GM23248 (cell line): ENCODE results near the gene KATNBL1.

Experiments
- EZH2 ChIP-seq: fragments of 200-600 bp; sonication (generic); IDR thresholded peaks from 2 replicates; pipeline ENCODE4 v1.6.1; 2018; ENCODE audit warnings: antibody characterized with exemption, mild to moderate bottlenecking; ENCODE audit not compliant: insufficient read depth, poor library complexity, severe bottlenecking
- EZH2phosphoT487 ChIP-seq: fragments of 200-600 bp; sonication (generic); IDR thresholded peaks from 2 replicates; pipeline ENCODE4 v1.6.1; 2018; ENCODE audit warnings: antibody characterized with exemption, moderate library complexity, mild to moderate bottlenecking, low read depth; ENCODE audit not compliant: insufficient read depth

DNA sequence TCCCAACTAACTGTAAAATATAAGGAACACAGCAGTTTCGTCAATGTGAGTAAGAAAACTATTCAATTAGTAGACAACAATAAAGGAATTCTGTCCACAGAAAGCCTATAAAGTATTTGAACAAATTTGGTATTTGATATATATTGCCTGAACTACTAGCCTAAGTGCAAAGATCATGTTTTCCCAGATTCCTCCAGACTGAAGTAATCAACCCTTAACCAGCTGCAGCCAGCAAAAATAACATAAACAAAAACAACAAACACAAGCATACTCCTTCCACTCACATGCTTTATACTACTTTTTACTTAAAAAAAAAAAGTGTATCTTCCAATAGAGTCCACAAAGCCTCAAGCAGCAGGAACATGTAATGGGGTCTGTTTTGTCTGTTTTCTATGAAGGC lies 84.0 kb downstream of the KATNBL1 start:
- TF ChIP-seq EZH2 (no peak), EZH2phosphoT487 (no peak)
